Left lobe of liver (tissue), 2 donors: ENCODE data around the gene HUNK. TPM values are rescaled to one million over a fixed set of nuclear protein-coding genes. Genes with fewer than 3 reads are reported as not detected.
"Not testable (repeated sequence)": the region's sequence is repeated elsewhere in the genome, so short reads cannot be mapped to it uniquely, and the experiment has no call there.

Source experiments
- ATAC-seq: fragments of 200-7000 bp; cut with Tn5 transposase; one replicate; pipeline ENCODE4 v1.9.1; 2020; ENCODE audit warnings: mild to moderate bottlenecking, moderate library complexity
- DNase-seq: peaks from one replicate; pipeline ENCODE4 v3.0.0-alpha.2; 2020; ENCODE audit warnings: low spot score
- total RNA-seq: library from RNA; stranded (reverse); gene quantifications from one replicate; pipeline ENCODE4 v1.2.1, GENCODE V29; 2021
- donor health status: DM: no; HTN: no; CAD: no; lungs with moderate emphysema.
- donor health status: DM: no; HTN: yes; CAD: no.

Gene HUNK
- 0.55 TPM for total RNA-seq

DNA sequence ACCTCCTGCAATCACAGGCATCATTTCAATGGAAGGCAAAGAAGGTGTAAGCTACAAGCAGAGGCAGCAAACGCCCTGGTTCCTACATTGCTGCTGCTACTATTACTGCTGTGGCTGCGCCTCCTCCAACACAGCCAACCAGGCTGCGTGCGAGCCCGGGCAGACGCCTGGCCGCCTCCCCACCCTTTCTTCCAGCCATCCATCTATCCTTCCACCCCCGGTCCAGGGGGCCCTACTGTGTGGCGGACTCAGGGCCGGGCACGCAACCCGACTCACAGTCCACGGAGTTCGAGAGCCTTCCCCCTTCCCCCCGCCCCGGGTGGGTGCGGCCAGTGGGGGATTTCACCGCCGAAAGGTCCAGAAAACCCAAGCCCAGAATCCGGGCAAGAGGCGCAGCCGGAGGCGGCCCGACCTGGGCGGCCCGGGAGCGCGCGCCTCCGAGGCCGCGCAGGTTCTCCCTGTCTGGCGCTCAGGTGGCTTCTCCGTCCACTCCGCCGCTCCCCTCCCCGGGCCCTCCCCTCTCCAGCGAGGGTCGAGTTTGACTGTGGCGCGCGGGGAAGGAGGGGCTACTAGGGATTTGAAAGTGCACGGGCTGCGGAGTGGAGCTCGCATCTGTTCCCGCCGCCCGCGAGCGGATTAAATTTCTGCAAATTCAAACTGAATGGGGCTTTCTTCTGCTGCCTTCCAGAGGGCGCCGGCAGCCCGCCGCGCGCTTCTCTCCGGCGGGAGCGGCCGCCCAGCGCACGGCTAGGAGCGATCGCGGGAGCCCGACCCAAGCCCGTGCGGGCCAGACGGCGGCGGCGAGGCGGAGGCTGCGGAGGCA lies at the start of gene HUNK:
Gene HUNK (plus strand): TSS at position 569 of the 823 bp plus-strand sequence. CDS start 655 bp downstream, outside the sequence.
- DNase-seq (peak; percentile 50), ATAC-seq (peak; percentile 78)

DNA sequence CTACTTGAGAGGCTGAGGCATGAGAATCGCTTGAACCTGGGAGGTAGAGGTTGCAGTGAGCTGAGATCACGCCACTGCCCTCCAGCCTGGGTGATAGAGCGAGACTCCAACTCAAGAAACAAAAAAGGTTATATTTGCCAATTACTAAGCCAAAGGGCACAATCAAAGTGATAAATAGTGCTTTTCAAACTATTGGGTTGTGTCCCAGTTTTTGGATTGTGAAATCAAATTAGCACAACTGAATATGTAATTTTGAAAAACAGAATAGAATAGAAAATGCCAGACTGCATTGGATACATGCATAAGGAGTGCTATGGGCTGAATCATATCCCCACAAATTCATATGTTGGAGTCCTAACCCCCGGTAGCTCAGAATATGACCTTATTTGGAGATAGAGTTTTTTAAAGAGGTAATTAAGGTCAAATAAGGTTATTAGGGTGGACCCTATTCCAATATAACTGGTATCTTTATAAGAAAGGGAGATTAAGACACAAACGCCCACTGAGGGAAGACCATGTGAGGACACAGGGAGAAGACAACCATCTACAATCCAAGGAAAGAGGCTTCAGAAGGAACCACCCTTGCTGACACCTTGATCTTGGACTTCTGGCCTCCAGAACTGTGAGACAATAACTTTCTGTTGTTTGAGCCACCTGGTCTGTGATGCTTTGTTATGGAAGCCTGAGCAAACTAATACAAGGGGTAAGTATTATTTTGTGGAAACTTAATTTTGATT lies 42.9 kb upstream of the HUNK start:
- ATAC-seq, result no peak
- no peak for DNase-seq

DNA sequence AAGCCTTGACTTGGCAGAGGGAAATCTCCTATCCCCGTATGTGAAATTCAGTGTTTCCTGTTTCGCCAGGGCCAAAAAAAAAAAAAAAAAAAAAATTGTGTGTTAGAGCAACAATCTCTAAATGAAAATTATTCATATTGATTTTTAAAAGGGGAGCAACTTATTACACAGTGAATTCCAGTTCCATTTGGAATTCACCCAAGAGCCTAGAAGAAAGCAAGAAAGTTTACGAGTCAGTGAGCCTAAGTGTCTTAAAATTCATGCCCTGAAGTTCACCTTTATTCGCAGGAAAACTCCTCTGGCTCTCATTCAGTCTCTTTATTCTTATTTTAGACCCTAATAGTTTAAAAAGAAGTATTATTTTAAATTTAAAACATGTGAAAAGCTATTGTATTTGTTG lies 42.1 kb upstream of the HUNK start:
- no peak for DNase-seq
- no peak for ATAC-seq

DNA sequence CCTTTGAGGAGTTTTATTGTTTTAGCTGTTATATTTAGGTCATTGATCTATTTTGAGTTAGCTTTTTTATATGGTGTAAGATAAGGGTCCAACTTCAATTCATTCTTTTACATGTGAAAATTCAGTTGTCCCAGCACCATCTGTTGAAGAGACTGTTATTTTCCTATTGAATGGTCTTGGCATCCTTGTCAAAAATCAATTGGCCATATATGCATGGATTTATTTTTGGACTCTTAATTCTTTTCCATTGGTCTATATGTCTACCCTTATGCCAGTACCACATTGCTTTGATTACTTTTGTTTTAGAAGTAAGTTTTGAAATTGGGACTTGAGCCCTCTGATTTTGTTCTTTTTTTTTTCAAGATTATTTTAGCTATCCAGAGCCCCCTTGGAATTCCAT lies 35.8 kb upstream of the HUNK start:
- DNase-seq, result no peak
- ATAC-seq, result no peak

DNA sequence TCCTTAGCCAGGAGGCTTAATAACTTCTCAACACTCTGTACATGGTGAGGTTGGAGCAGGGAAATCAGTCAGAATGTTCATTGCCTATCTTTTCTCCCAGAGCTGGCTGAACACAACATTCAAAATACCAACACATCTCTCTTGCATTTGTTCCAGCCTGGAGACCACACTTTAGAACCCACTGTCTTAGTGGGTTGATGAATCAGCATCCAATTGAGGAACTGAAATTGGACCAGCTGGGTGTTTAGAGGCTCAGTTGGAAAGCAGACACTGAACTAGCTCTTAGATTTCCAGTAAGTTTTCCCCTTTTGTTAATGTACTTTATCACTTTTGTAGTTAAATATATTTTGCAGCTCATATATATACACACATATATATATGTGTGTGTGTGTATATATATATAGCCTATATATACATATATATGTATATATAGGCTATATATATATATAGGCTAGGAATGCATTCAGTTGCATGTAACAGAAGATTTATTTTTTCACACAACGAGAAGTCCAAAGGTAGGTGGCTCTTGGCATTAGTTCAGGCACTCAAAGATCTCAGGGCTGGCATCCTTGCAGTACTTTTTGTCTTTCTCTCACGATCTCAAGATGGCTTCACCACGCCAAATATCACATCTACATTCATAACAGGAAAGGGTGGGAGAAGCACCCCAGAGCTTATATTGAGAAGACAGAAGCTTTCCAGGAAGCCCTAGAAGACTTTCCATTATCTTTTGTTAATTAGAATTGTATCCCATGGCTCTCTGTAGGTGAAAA lies 35.0 kb upstream of the HUNK start:
- no peak for DNase-seq
- ATAC-seq, result no peak

DNA sequence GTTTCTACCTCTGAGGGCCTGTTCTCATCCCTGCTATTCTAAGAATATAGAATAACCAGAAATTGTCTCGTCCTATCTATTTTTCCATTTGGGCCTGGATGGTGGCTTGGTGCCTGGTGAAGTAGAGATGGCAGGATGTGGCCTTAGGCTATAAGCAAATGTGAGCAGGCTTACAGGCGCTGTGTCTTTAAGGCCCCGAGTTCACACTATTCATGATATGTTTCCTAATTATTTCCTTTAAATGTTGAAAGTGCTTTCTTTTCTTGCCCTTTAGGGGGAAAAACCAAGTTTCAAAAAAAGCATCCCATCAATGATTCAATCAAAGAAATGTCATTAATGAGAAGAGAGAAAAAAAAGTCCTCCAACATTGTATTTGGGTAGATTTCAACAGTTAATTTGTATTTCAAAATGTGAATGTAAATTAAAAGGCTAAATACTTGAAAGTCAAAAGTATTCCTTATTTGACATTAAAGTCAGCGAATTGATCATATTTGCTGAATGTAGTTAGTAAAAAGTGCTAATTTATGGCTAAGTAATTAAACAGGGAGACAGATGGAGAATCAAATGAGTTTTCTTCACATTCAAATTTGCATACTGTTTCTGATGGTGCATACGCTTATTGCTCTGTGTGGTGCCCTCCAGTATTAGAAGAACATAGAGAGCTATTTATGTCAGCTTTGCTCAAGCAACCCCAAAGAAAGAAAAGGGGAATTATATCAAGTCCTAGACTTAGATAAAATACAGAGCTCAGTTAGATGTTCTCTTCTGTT lies 34.0 kb upstream of the HUNK start:
- DNase-seq (no peak), ATAC-seq (no peak)

DNA sequence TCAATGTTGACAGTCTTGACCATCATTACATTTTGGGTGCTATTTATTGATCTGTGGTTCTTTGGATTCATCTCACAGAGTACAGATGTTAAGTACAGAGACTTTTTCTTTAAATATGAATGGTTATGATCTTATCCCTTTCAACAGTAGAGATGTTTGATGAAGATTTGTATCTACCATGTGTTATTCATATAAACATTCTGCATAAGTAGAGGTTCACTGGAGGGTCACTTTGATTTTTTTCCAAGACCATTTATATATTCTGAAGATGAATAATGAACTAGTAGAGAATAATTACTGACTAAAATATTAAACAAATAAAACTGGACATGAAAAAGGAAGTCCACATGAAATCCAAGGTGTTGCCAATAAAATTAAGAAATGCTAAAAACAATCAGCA lies 28.6 kb upstream of the HUNK start:
- ATAC-seq, result no peak

DNA sequence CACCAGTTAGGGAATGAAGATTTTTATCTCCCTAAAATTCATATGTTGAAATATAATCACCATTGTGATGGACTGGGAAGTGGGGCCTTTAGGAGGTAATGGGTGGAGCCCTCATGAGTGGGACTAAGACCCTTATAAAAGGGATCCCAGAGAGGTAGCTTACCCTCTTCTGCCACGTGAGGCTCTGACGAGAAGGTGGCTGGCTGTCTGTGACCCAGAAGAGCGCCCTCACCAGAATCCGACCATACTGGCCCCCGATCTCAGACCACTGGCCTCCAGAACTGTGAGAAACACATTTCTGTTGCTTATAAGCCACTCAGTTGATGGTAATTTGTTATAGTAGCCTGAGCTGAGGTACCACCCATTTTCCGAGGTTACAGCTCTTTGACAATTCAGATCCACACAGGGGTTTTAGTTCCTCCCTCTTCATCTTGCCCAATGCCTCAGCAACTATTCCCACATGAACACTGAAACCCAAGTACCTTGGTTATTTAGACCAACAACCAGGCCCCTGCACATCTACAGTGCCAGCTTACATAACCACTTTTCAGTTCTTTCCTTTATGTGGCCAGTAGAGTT lies 27.6 kb upstream of the HUNK start:
- DNase-seq, result no peak
- ATAC-seq, result no peak

More for the DNA sequence above, 28.6 kb upstream of the HUNK start:
- DNase-seq, result no peak

DNA sequence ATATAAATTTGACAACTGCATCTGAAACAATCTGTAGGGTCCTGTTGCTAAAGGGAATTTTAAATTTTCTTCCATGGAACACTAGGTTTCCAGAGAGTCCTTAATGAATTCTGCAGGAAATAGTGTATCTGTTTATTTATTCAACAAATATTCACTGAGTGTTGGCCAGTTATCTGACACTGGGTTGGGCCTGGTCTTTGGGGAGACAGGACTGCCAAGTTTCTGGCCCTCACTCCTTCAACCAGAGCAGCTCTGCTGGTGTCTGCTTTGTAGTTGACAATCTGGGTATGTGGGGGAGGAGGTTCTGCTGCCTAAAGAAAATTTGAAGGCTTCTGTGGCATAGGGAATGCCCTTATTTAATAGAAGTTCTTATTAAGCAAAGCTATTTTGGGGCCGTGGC lies 26.1 kb upstream of the HUNK start:
- DNase-seq, result no peak
- ATAC-seq, result no peak

DNA sequence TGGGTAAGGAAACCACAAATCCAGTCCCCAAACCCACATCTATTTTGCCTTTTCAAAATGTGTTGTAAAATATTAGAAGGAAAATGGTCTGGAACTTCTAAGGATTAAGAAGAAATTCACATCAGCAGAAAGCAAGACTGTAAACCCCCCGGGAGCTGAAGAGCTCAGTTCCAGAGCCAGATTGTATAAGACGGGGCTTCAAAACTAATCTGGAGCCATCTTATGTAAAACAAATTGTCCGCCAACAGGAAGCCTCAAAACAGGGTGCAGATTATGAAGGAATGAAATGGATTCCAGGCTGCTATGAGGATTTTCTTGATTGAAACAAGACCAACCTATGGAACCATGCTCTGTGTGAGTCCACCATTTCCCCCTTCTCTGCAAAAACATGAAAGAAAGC lies 25.1 kb upstream of the HUNK start:
- ATAC-seq (no peak), DNase-seq (no peak)

DNA sequence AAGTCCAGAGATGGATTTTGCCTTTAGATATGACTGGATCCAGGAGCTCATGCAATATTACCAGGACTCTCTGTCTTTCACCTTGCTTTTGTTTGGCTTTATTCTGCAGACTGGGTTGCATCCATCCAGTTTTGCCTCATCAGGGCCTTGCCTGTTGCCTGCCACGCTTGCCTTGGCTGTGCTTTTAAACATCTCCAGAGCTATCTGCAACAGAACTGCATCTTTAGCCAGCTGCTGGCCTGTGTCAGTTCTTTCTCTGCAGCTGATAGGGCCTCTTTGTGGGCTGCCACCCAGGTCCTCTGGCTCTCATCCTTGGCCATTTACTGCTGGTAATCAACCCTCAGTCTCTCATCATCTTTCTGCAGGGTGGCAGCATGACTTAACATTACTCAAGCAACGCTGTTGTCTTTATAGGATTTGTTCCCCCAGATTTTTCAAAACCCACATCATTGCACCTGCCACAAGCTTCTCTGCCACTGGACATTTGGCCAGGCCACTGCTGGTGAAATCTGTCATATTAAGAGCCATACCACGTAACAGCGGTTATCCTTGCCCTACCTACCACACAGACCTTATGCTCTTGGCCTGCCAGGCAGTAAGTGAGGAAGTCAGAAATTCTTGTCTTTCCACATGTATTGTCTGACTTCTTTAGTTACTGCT lies 24.4 kb upstream of the HUNK start:
- DNase-seq, result no peak

DNA sequence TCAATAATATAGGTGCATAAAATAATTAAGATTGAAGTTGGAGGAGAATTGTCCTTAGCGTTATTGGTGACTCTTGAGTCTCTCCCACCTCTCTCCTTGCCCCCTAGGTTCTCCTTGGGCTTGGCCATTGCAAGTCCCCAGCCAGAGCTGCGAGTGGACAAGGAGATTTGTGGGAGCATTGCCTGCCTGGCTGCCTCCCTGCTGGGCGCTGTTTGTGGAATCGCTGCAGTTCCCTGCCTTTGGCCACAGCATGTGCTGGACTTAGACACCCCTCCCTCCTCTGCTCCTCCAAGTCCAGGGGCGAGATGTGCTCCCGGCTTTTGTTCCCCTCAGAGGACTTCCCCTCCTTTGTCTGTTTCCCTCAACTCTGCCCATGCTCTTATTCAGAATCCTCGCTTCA lies 21.9 kb upstream of the HUNK start:
- DNase-seq (no peak), ATAC-seq (no peak)

More for the DNA sequence above, 24.4 kb upstream of the HUNK start:
- no peak for ATAC-seq

DNA sequence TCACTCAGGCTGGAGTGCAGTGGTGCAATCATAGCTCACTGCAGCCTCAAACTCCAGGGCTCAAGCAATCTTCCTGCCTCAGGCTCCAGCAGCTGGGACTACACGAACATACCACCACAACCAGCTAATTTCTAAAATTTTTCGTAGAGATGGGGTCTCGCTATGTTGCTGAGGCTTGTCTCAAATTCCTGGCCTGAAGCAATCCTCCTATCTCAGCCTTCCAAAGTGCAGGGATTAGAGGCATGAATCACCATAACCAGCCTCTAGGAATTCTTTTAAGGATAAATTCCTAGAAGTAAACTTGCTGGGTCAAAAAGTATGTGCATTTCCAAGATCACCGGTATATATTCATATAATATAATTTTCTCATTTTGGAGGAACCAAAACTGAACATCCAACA lies 17.6 kb upstream of the HUNK start:
- ATAC-seq (no peak), DNase-seq (no peak)

DNA sequence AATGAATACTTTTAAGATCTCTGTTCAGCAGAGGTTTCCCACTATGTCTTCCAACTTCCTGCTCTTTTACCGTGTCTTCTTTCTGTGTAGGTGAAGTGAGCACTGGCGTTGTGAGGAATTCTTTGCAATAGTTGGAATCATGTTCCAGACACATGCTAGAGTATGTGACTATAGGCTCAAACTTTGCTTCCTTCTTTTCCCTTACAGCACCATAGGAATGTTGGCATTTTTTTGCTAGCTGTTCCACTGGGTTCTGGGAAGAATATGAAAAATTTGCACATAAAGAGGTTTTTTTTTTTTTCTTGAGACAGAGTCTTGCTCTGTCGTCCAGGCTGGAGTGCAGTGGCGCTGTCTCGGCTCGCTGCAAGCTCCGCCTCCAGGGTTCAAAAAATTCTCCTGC lies 15.7 kb upstream of the HUNK start:
- DNase-seq (no peak), ATAC-seq (no peak)

DNA sequence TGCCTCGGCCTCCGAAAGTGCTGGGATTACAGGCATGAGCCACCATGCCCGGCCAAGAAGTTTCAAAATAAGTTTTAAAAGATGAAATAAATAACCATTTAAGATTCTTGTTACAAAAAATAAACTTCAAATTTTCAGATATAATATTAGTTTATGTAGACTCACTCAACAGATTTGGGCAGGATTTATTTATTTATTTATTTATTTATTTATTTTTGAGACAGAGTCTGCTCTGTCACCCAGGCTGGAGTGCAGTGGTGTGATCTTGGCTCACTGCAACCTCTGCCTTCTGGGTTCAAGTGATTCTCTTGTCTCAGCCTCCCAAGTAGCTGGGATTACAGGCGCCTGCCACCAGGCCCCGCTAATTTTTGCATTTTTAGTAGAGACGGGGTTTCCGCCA lies 15.2 kb upstream of the HUNK start:
- not testable (repeated sequence) for ATAC-seq

DNA sequence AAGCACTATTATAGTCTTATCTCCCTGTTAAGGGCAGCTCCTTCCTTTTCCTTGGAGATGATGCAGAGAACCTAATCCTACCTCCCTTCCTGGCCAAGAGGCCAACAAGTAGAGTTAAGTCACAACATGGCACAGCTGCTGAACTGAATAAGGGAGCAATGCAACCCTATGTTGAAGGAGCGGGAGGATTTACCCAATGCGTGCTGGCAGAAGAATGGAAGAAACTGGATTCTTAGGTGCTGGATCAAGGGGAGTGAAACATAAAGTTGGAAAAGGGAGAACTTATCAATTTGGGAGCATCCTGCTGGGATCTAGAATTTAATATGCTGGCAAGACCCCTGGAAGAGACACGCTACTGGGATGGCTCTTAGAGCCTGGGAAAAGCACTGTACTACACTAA lies 12.0 kb upstream of the HUNK start:
- ATAC-seq (no peak), DNase-seq (no peak)

More for the DNA sequence above, 15.2 kb upstream of the HUNK start:
- not testable (repeated sequence) for DNase-seq

DNA sequence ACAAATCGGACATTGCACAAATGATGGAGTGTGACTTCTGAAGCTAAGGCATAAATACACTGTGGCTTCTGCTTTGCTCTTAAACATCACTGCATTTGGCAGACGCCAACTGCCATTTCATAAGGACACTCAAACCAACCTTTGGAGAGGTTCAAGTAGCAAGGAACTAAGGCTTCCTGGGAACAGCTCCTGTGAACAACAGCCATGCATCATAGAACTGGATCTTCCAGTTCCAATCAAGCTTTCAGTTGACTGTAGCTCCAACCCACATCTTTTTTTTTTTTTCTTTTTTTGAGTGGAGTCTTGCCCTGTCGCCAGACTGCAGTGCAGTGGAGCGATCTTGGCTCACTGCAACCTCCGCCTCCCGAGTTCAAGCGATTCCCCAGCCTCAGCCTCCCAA lies 10.7 kb upstream of the HUNK start:
- ATAC-seq (no peak), DNase-seq (no peak)

DNA sequence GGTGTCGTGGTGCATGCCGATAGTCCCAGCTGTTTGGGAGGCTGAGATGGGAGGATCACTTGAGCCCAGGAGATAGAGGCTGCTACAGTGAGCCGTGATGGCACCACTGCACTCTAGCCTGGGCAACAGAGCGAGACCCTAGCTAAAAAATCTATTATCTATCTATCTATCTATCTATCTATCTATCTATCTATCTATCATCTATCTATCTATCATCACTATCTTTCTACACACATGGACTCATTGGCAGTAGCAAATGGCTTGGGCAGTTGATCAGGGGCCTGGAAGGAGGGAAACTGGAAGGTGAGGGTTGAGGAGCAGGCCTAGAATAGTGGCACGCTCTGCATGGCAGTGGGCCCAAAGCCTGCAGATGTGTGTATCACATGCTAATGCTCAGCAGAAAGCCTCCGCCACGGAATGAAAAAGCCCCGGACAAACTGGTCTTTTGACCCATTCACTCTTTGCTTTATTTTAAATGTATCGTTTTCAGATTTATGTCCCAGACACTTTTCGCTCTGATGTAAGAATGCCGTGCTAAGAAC lies 7.3 kb upstream of the HUNK start:
- no peak for ATAC-seq
- DNase-seq, result peak; percentile 36

DNA sequence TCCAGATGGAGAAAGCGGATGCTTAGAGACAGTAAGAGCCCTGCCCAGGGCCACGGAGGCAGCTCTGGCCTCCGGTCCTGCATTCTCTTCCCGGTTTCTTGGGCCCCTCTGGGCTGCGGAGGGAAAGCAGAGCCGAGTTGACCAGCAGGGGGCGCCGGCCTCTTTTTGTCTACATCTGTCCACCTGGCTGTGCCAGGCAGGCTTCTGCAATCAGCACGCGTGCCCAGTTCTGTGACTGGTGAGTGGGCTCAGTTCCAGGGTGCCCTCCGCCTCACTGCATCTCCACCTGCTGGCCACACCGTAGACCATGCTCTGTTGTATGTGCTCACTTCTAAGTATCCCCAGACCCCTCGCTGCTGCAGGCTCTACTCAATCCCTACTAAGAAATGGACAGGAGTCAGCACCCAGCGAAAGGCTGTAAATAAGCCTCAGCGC lies 6.7 kb upstream of the HUNK start:
- DNase-seq (peak; percentile 88), ATAC-seq (peak; percentile 99)

DNA sequence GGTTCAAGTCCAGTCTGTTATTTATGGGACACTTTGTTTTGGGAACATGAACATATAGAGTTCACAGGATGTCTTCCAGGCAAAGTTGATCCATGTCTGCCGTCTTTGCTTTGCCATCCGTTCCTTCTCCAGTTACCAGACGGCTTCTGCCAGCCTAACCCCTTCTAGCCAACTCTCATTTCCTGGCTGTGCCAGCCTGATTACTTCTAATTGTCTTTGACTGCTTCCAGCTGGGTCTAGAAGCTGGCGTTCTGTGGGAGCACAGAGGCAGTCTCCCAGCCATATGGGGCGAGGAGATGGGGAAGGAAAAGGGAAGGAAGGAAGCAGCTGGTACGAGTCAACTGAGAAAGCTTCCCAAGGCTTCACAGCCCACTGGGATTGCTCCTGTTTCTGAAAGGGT lies 3.1 kb upstream of the HUNK start:
- ATAC-seq (no peak), DNase-seq (no peak)
